HEK293T (cell line): Measurements from ENCODE around the gene PKNOX1.
"Not testable (repeated sequence)": the region's sequence is repeated elsewhere in the genome, so short reads cannot be mapped to it uniquely, and the experiment has no call there.

ENCODE experiments used
- CTCF ChIA-PET: fragments of 350-600 bp; formaldehyde crosslinking; extraction: SDS; loops from one replicate; lab custom pipeline; 2021; ENCODE audit warnings: antibody characterized with exemption, inconsistent platforms; lab: Yijun Ruan, JAX
- POLR2A ChIA-PET: fragments of 350-600 bp; formaldehyde crosslinking; extraction: SDS; loops from one replicate; lab custom pipeline; 2020; ENCODE audit warnings: antibody characterized with exemption, inconsistent platforms; lab: Yijun Ruan, JAX
- DNase-seq: peaks from one replicate; pipeline ENCODE4 v3.0.0; 2012; ENCODE audit warnings: mixed read lengths; ENCODE audit errors: extremely low spot score

The PKNOX1 gene

DNA sequence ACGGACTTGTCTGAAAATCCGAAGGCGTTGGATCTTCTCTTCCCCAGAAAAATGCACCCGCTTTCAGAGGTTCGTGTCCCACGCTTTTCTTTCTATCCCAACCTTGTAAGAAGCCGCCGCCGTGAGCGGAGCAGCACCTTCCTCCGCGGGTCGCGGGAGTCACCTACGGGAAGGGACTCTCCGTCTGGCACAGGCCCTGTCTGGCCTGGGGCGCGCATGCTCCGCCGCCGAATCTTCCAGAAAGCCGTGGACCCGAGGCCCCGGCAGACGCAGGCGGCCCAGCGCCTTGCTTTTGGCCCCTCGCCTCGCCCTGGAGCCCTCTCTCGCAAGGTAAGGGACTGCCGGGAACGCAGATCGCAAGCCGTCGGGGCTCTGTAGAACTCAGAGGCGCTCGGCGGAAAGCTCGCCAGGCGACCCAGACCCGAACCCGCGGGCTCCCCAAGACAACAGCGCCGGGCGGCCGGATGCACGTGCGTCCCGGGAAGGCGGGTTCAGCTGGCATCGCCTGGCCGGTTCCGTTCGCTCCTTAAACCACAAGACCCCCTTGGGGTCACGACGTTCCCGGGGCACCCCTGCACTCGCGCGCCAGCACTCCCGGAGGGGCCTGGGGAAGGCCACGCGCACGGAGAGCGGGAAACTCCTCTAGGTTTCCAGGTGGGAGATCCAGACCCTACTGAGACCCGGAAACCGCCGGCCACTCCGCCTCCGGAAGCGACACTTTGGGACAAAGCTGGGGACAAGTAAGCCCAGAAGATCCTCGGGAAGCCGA lies 100.2 kb downstream of the PKNOX1 start:
- DNase-seq, POLR2A ChIA-PET, CTCF ChIA-PET: not testable (repeated sequence)

- DNase-seq, POLR2A ChIA-PET, CTCF ChIA-PET: not testable (repeated sequence)
These were observed 101.0 kb downstream of the PKNOX1 start, which contains the start of gene CBS for GRCh38 chr21:43075170-43076022. CBS (minus strand) TSS chr21:43075835; CDS start chr21:43072193, 3,642 bp downstream.

- DNase-seq, POLR2A ChIA-PET, CTCF ChIA-PET: not testable (repeated sequence)
These were observed 101.8 kb downstream of the PKNOX1 start for GRCh38 chr21:43076023-43076637.

- CTCF ChIA-PET, POLR2A ChIA-PET: not testable (repeated sequence)
These were observed 102.3 kb downstream of the PKNOX1 start for GRCh38 chr21:43076643-43077042.

GRCh38 chr21:43082587-43083300 lies 108.4 kb downstream of the PKNOX1 start:
- POLR2A ChIA-PET, CTCF ChIA-PET, DNase-seq: not testable (repeated sequence)

More at GRCh38 chr21:43076643-43077042, 102.3 kb downstream of the PKNOX1 start:
- not testable (repeated sequence) for DNase-seq
